HUDEP-2 (cell line): ENCODE results near the gene PARK7.

Source experiments
- DNase-seq, 76 experiments: peaks; one replicate each; lab custom pipeline; 2025; ENCODE audit not compliant: unreplicated experiment in 76 of 76; lab: John Stamatoyannopoulos, UW

Gene PARK7

DNA sequence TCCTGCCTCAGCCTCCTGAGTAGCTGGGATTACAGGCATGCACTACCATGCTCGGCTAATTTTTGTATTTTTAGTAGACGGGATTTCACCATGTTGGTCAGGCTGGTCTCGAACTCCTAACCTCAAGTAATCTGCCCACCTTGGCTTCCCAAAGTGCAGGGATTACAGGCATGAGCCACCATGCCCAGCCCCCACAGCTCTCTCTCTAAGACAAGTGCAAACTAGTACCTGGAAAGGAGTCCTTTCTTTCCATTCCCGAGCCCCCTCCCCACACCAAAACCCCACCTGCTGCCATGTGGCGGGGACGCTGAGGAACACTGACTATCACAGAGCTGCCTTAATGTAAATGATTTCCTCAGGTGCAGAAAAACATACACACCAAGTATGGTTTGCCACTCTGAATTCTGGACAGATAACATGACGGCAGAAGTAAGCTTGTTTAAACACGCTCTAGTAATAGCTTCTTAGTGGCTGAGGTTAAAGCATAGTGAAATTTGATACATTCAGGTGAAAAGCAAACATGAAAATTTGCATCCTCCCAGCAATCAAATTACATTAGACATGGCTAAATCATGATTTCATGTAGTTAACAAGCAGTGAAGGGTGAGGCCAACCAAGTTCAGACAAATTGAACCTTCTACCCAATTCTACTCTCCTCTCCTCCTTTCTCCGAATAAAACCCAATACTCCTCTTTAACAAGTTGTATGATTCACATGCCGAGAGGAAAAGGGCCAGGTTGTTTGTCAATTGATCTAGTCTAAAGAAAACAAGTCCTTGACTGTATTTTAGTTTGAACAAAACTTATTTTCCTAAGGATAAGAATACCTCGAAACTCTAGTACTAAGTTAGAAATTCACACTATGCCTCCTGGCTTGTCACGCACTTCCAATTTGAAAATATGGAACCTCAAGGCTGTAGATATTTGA lies 44.8 kb downstream of the PARK7 start:
- no peak for DNase-seq

DNA sequence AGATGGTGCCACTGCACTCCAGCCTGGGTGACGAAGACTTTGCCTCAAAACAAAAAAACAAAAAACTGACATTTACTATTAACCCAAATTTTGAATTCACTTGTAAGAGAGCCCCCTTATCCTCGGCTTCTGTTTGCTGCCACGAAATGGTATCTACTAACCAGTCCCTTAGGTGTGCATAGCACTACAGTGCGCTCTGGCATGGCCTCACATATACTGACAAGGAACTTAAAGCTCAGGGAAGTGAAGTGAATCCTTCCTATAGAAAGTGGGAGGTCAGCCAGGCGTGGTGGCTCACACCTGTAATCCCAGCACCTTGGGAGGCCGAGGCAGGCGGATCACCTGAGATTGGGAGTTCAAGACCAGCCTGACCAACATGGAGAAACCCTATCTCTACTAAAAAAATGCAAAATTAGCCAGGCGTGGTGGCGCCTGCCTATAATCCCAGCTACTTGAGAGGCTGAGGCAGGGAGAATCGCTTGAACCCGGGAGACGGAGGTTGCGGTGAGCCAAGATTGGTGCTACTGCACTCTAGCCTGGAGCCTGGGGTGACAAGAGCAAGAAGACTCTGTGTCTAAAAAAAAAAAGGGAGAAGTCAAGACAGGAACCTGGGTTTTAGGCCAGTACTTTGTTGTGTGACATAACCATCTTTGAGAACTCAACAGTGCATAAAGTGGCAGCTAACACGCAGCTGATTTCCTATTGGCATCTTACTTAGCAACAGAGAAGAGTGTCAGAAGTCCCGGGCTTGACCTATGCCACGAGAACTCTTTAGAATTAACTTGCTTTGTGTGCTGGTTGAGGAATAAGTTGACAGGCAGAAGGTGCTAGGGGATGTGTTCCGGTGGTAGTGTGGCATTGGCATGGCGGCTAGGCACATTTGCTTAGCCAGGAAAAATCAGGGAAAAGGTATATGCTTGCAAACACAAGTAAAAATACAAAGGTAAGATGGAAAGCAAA lies 47.8 kb downstream of the PARK7 start:
- no peak for DNase-seq

DNA sequence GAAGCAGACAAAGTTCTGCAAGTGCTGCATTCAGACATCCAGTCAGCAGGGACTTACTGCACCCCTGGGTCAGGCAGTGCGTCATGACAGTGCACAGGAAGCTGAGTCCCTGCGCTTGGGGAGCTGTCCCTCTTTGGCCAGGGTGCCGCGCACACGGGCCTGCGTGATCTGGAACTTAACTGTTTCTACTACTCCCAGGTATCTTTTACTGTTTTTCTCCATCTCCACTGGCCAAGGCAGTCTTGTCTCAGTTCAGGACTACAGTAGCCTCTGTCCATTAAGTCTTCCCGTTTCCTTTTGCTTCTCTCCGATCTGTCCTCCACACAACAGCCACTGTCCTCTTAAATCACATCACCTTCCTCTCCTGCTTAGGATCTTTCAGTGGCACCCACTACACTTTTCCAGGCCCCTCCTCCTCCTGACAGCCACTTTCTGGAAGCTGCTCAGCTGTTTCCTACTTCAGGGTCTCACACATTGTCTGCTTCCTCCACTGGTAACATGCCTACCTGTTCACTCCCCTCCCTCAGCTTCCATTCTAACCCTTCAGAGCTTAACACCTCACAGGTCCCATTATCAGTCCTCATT lies 48.7 kb downstream of the PARK7 start:
- no peak for DNase-seq

- no peak for DNase-seq
These were observed 49.5 kb downstream of the PARK7 start for GRCh38 chr1:8011016-8011415.

GRCh38 chr1:8011923-8012858 lies 50.7 kb downstream of the PARK7 start:
- no peak for DNase-seq

DNA sequence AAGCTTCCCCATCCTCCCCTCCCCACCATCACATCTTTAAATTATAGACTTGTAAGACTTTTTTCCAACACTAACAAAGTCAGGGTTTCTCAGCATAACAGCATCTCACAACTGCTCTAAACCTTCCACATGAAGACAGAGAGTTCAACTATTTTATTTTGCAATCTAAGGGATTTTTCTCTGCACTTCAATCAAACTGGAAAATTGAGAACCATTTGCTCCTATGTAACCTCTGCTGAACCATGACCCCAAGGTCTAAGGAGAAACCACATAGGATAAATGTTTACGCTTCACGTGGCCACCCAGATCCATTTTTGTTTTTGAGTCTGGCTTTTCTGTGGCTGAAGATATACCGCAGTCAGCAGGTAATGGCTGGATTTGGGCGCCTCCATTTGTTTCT lies 51.4 kb downstream of the PARK7 start:
- DNase-seq, result no peak

- no peak for DNase-seq
These were observed 51.9 kb downstream of the PARK7 start for GRCh38 chr1:8013399-8013798.

GRCh38 chr1:8013800-8014199 lies 52.3 kb downstream of the PARK7 start:
- peak in 1 of 76 experiments; percentile 6 for DNase-seq

DNA sequence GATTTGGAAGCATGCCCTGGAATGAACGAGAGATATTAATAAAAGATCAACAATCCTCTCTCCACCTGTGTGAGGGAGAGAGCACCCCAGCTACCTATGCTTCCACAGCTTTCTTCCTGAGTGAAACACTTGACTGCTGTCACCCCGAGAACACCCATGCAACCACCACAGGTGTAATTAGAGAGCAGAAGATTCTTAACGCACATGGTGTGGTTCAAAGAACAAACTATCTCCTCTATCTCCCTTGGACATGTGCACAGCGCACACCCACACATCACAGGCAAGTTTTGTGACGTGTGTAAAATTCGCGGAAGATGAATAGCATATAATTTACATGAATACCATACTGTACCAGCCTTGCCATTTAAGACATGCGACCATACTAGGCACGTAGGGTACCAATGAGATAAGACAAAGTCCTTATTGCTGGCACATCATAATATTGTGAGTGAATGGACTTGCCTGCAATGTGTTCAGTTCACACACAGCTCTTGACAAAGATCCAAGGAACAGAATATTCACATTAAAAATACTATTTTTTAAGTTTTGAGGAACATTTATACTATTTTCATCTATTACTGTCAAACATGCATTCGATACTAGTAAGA lies 53.0 kb downstream of the PARK7 start:
- DNase-seq, result peak in 68 of 76 experiments; percentile 7 to 89 (median 46)

DNA sequence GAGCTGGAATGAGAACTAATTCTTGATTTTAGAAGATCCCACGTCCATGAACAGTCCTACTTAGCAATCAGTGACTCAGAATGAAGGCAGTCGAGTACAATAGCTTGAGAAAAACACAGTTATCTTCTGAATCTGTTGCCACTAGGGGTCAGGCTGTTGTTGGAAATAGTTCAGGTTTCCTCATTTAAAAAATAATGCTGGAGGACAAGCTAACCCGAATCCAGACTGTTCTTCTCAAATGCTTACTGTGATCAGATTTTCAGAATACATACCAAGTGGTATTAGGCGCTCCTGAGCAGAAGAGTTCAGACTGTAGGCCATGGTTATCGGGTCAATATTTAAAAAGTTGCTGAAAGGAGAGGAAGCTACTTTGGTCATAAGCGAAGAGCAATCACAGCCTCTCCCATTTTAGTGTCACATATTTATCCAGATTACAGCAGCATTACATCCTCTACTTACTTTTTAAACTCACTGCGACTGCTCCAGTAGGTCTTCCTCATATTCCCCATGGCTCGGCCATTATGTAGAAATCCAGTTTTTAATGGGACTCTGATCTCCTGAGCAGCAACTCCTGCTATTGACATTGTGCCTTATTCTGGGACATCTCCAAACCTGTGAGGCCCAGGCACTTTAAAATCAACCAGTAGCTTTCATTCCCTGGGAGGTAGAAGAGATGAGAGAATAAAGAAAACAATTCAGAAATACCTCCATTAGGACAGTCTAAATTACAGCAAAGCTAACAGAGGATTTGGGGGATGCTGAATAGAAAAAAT lies 53.7 kb downstream of the PARK7 start:
- peak in 41 of 76 experiments; percentile 3 to 73 (median 43) for DNase-seq

GRCh38 chr1:8015809-8016165 lies 54.3 kb downstream of the PARK7 start:
- DNase-seq, result no peak

DNA sequence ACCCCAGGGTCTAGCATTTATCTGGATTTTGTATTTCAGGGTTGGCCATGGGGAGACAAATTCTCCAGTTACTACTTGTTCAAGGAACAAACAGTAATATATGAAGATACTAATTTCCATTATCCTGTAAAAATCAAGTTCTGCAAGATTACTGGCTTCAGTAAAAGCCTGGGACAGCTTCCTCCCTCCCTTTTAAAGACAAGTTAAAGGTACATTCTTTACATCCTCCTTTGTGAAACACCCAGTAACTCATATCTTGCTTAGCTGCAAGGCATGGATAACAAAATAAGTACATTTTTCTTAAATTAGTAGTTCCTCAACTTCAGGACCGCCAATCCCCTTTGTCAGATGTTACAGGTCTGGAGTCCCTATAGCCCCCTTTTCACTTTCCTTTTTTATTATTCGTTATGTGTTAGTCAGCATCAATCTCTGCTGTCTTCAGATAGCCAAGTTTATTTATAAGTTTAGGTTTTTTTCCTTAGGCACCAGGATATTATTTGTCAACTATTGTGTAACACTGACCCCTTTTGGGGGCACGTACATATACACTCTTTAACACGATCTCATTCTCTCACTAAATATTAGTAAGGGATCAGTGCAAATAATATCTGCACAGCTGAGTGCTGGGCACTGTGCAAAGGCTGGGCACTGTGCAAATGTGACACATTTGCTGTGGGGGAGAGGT lies 54.8 kb downstream of the PARK7 start:
- DNase-seq, result peak in 6 of 76 experiments; percentile 9 to 25 (median 18)

- no peak for DNase-seq
These were observed 55.4 kb downstream of the PARK7 start for GRCh38 chr1:8016895-8017241.

- no peak for DNase-seq
These were observed 56.1 kb downstream of the PARK7 start for GRCh38 chr1:8017495-8018197.

GRCh38 chr1:8018492-8019228 lies 57.1 kb downstream of the PARK7 start:
- DNase-seq, result no peak

- no peak for DNase-seq
These were observed 57.7 kb downstream of the PARK7 start for GRCh38 chr1:8019229-8019620.

- DNase-seq, result no peak
These were observed 58.5 kb downstream of the PARK7 start for GRCh38 chr1:8020032-8020431.
